ENCODE results near the gene PAGE4. TPM values are rescaled to one million over a fixed set of nuclear protein-coding genes. Genes with fewer than 3 reads are reported as not detected.
A peak's percentile ranks its signal among the peaks of the same experiment; 100 is the strongest.

The PAGE4 gene
- total RNA-seq, 1 experiment from 2014 or later: not detected

GRCh38 chrX:49793686-49794085 is 35.4 kb upstream of the PAGE4 start:
- DNase-seq (ENCODE audit: low spot score): no peak
- BruUV-seq (replicated peaks): no TSS peak
- H3K4me3 ChIP-seq (ENCODE audit: low read depth, low read length, poor library complexity, severe bottlenecking): no peak overlapping the region
- intact Hi-C loops (cut with micrococcal nuclease; ENCODE audit: unreplicated experiment): no loop called here
- TF ChIP-seq CTCF (conservative IDR thresholded peaks at IDR 0.05; ENCODE audit: low read depth, low read length): no peak
- TF ChIP-seq EZH2 (IDR thresholded peaks at IDR 0.05; ENCODE audit: borderline replicate concordance, low read depth, low read length, poor library complexity, severe bottlenecking): no peak
- ChIA-PET CTCF (no interaction called here), POLR2A (ENCODE audit: low non-redundant PET) (no interaction called here)
- no peaks in the 10 kb centered on the region for H3K36me3 ChIP-seq (ENCODE audit: insufficient read depth, low read length, poor library complexity, severe bottlenecking)
- H3K4me1 ChIP-seq (ENCODE audit: insufficient read depth, low read length, poor library complexity, severe bottlenecking): no peaks in the 10 kb centered on the region
- no peaks in the 10 kb centered on the region for H3K9me3 ChIP-seq (ENCODE audit: low read depth, low read length, poor library complexity, severe bottlenecking)
- H3K27me3 ChIP-seq (replicated peaks; ENCODE audit: insufficient read depth, low read depth, low read length, poor library complexity): no peaks in the 10 kb centered on the region
- no peak overlapping the region for H3K27ac ChIP-seq (ENCODE audit: low read depth, low read length, poor library complexity, severe bottlenecking)

GRCh38 chrX:49799828-49800227 is 29.3 kb upstream of the PAGE4 start:
- CTCF ChIA-PET: no interaction called here
- no peak overlapping the region for H3K27ac ChIP-seq (ENCODE audit: low read depth, low read length, poor library complexity, severe bottlenecking)
- H3K4me1 ChIP-seq (ENCODE audit: insufficient read depth, low read length, poor library complexity, severe bottlenecking): no peaks in the 10 kb centered on the region
- H3K4me3 ChIP-seq (ENCODE audit: low read depth, low read length, poor library complexity, severe bottlenecking): no peak overlapping the region
- no peaks in the 10 kb centered on the region for H3K27me3 ChIP-seq (replicated peaks; ENCODE audit: insufficient read depth, low read depth, low read length, poor library complexity)
- DNase-seq (ENCODE audit: low spot score): no peak
- POLR2A ChIA-PET (ENCODE audit: low non-redundant PET): no interaction called here
- no peaks in the 10 kb centered on the region for H3K36me3 ChIP-seq (ENCODE audit: insufficient read depth, low read length, poor library complexity, severe bottlenecking)
- TF ChIP-seq CTCF (conservative IDR thresholded peaks at IDR 0.05; ENCODE audit: low read depth, low read length) (no peak), EZH2 (IDR thresholded peaks at IDR 0.05; ENCODE audit: borderline replicate concordance, low read depth, low read length, poor library complexity, severe bottlenecking) (no peak)
- intact Hi-C loops (cut with micrococcal nuclease; ENCODE audit: unreplicated experiment): no loop called here
- H3K9me3 ChIP-seq (ENCODE audit: low read depth, low read length, poor library complexity, severe bottlenecking): no peaks in the 10 kb centered on the region
- BruUV-seq (replicated peaks): no TSS peak

GRCh38 chrX:49809891-49810632 is 19.0 kb upstream of the PAGE4 start:
- Histone ChIP-seq H3K4me3 (ENCODE audit: low read depth, low read length, poor library complexity, severe bottlenecking) (no peak overlapping the region), H3K27ac (ENCODE audit: low read depth, low read length, poor library complexity, severe bottlenecking) (no peak overlapping the region), H3K9me3 (ENCODE audit: low read depth, low read length, poor library complexity, severe bottlenecking) (no peaks in the 10 kb centered on the region), H3K4me1 (ENCODE audit: insufficient read depth, low read length, poor library complexity, severe bottlenecking) (no peaks in the 10 kb centered on the region), H3K27me3 (replicated peaks; ENCODE audit: insufficient read depth, low read depth, low read length, poor library complexity) (no peaks in the 10 kb centered on the region), H3K36me3 (ENCODE audit: insufficient read depth, low read length, poor library complexity, severe bottlenecking) (no peaks in the 10 kb centered on the region)
- ChIA-PET POLR2A (ENCODE audit: low non-redundant PET) (no interaction called here), CTCF (no interaction called here)
- peak; percentile 6 for DNase-seq (ENCODE audit: low spot score)
- no peak for TF ChIP-seq CTCF (conservative IDR thresholded peaks at IDR 0.05; ENCODE audit: low read depth, low read length)
- BruUV-seq (replicated peaks): no TSS peak
- intact Hi-C loops (cut with micrococcal nuclease; ENCODE audit: unreplicated experiment): no loop called here

Measured in A673 (cell line).